ENCODE measurements around the gene NPHP4.

The NPHP4 gene

GRCh38 chr1:5920201-5920600 lies 72.0 kb downstream of the NPHP4 start:
- no peak overlapping the region for H3K4me2 ChIP-seq (ENCODE audit: low read length)
- no peaks in the 10 kb centered on the region for H3K9me3 ChIP-seq (ENCODE audit: control insufficient read depth, low read length)
- H2AFZ ChIP-seq, result no peak overlapping the region
- H3K4me3 ChIP-seq (ENCODE audit: low read depth, low read length), result no peak overlapping the region
- H3K4me1 ChIP-seq, result no peaks in the 10 kb centered on the region
- H3K27ac ChIP-seq, result no peak overlapping the region
- no peaks in the 10 kb centered on the region for H3K36me3 ChIP-seq (ENCODE audit: control insufficient read depth, insufficient read depth, low read length)
- no peaks in the 10 kb centered on the region for H3K27me3 ChIP-seq (ENCODE audit: control insufficient read depth, insufficient read depth, low read length)
- H3K79me2 ChIP-seq, result no peaks in the 10 kb centered on the region
- TF ChIP-seq, protein P1, sequence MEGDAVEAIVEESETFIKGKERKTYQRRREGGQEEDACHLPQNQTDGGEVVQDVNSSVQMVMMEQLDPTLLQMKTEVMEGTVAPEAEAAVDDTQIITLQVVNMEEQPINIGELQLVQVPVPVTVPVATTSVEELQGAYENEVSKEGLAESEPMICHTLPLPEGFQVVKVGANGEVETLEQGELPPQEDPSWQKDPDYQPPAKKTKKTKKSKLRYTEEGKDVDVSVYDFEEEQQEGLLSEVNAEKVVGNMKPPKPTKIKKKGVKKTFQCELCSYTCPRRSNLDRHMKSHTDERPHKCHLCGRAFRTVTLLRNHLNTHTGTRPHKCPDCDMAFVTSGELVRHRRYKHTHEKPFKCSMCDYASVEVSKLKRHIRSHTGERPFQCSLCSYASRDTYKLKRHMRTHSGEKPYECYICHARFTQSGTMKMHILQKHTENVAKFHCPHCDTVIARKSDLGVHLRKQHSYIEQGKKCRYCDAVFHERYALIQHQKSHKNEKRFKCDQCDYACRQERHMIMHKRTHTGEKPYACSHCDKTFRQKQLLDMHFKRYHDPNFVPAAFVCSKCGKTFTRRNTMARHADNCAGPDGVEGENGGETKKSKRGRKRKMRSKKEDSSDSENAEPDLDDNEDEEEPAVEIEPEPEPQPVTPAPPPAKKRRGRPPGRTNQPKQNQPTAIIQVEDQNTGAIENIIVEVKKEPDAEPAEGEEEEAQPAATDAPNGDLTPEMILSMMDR (IDR thresholded peaks at IDR 0.05), result no peak
- H3K9ac ChIP-seq, result no peak overlapping the region

GRCh38 chr1:5918275-5918649 lies 74.0 kb downstream of the NPHP4 start:
- H3K79me2 ChIP-seq, result no peaks in the 10 kb centered on the region
- H3K4me3 ChIP-seq (ENCODE audit: low read depth, low read length), result no peak overlapping the region
- H3K36me3 ChIP-seq (ENCODE audit: control insufficient read depth, insufficient read depth, low read length), result no peaks in the 10 kb centered on the region
- no peaks in the 10 kb centered on the region for H3K27me3 ChIP-seq (ENCODE audit: control insufficient read depth, insufficient read depth, low read length)
- H3K4me2 ChIP-seq (ENCODE audit: low read length), result no peak overlapping the region
- no peak overlapping the region for H2AFZ ChIP-seq
- H3K9me3 ChIP-seq (ENCODE audit: control insufficient read depth, low read length), result no peaks in the 10 kb centered on the region
- no peaks in the 10 kb centered on the region for H3K4me1 ChIP-seq
- TF ChIP-seq, protein P1 (IDR thresholded peaks at IDR 0.05), result no peak
- no peak overlapping the region for H3K27ac ChIP-seq
- H3K9ac ChIP-seq, result no peak overlapping the region

DNA sequence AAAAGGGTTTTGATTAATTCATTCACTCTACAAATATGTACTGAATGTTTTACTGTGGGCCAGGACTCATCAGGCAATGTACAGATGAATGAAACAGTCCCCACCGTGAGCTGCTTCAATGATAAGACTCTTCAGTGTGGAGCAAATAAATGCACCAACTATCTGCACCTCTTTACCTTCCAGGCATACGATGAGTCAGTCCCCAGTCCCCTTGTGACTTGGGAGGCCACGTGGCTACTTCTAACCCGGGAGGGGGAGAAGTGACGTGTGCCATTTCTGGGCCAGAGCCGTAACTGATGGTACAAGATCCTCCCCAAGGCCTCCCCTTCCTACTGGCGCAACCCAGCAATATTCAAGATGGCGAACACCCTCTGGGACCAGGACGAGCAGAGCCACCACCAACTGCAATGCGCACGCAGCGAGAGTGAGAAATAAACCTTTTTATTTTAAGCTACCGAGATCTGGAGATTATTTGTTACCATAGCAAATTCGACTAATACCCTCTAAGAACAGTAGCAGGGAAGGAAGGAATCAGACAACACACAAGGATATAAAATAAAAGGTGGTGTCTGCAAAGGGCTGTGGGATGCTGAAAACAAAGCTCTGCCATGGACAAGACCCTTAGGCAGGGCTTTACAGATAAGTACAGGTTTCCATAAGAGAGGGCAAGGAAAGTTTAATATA lies 74.5 kb downstream of the NPHP4 start:
- no peak overlapping the region for H3K4me2 ChIP-seq (ENCODE audit: low read length)
- no peak overlapping the region for H2AFZ ChIP-seq

GRCh38 chr1:5917281-5917590 lies 75.0 kb downstream of the NPHP4 start:
- Histone ChIP-seq H3K9me3 (ENCODE audit: control insufficient read depth, low read length) (no peaks in the 10 kb centered on the region), H3K36me3 (ENCODE audit: control insufficient read depth, insufficient read depth, low read length) (no peaks in the 10 kb centered on the region), H3K79me2 (no peaks in the 10 kb centered on the region)

More for the DNA sequence above, 74.5 kb downstream of the NPHP4 start:
- Histone ChIP-seq H3K9me3 (ENCODE audit: control insufficient read depth, low read length) (no peaks in the 10 kb centered on the region), H3K36me3 (ENCODE audit: control insufficient read depth, insufficient read depth, low read length) (no peaks in the 10 kb centered on the region), H3K27ac (no peak overlapping the region), H3K79me2 (no peaks in the 10 kb centered on the region), H3K9ac (no peak overlapping the region), H3K4me1 (no peaks in the 10 kb centered on the region), H3K4me3 (ENCODE audit: low read depth, low read length) (no peak overlapping the region), H3K27me3 (ENCODE audit: control insufficient read depth, insufficient read depth, low read length) (no peaks in the 10 kb centered on the region)
- TF ChIP-seq, protein P1 (IDR thresholded peaks at IDR 0.05), result no peak

More at GRCh38 chr1:5917281-5917590, 75.0 kb downstream of the NPHP4 start:
- H2AFZ ChIP-seq, result no peak overlapping the region
- H3K9ac ChIP-seq, result no peak overlapping the region
- H3K27ac ChIP-seq, result no peak overlapping the region
- no peaks in the 10 kb centered on the region for H3K4me1 ChIP-seq
- no peak overlapping the region for H3K4me2 ChIP-seq (ENCODE audit: low read length)
- no peaks in the 10 kb centered on the region for H3K27me3 ChIP-seq (ENCODE audit: control insufficient read depth, insufficient read depth, low read length)
- no peak overlapping the region for H3K4me3 ChIP-seq (ENCODE audit: low read depth, low read length)
- TF ChIP-seq, protein P1 (IDR thresholded peaks at IDR 0.05), result no peak
